DOHH2 (cell line): ENCODE results near the gene BCL2L1.

ENCODE experiments used
- EZH2phosphoT487 ChIP-seq: fragments of 200-600 bp; sonication (generic); IDR thresholded peaks from 2 replicates; pipeline ENCODE4 v1.6.1; 2017; ENCODE audit warnings: borderline replicate concordance, mild to moderate bottlenecking, antibody characterized with exemption, low read length, moderate library complexity, mixed read lengths
- TF ChIP-seq, protein P1 (sequence below): fragments of 200-600 bp; sonication (generic); IDR thresholded peaks from one replicate; pipeline ENCODE4 v1.5.1; 2014; ENCODE audit warnings: antibody characterized with exemption, mild to moderate bottlenecking, low read depth, low read length; ENCODE audit not compliant: poor library complexity, severe bottlenecking

DNA sequence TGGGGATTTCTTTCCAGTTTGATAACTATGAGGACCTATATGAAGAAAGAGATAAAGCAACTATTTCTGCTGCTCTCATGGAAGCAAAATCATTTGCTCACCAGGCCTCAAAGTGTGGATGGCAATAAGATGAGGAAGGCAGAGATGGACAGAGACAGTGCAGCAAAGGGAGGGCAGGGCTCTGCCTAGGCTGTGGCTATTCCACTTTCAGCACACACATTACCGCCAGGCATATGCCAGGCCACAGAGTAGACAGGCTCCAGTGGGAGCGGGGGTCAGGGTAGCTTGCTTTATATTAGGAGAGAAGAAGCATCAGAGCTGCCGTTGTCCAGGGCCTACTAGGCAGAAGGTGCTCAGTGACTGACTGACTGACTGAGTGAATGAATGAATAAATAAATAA, 40.9 kb downstream of the BCL2L1 start:
- TF ChIP-seq, protein P1, sequence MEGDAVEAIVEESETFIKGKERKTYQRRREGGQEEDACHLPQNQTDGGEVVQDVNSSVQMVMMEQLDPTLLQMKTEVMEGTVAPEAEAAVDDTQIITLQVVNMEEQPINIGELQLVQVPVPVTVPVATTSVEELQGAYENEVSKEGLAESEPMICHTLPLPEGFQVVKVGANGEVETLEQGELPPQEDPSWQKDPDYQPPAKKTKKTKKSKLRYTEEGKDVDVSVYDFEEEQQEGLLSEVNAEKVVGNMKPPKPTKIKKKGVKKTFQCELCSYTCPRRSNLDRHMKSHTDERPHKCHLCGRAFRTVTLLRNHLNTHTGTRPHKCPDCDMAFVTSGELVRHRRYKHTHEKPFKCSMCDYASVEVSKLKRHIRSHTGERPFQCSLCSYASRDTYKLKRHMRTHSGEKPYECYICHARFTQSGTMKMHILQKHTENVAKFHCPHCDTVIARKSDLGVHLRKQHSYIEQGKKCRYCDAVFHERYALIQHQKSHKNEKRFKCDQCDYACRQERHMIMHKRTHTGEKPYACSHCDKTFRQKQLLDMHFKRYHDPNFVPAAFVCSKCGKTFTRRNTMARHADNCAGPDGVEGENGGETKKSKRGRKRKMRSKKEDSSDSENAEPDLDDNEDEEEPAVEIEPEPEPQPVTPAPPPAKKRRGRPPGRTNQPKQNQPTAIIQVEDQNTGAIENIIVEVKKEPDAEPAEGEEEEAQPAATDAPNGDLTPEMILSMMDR, result no peak
- TF ChIP-seq EZH2phosphoT487, result no peak
